HG03045 (cell line): ENCODE measurements around the gene ACER1.
"Not testable (repeated sequence)": the region's sequence is repeated elsewhere in the genome, so short reads cannot be mapped to it uniquely, and the experiment has no call there.

Experiments used
- ATAC-seq: cut with Tn5 transposase; IDR thresholded peaks from one replicate; pipeline ENCODE4 v1.9.1; 2021; ENCODE audit warnings: mild to moderate bottlenecking, moderate library complexity; ENCODE audit not compliant: unreplicated experiment

The ACER1 gene

DNA sequence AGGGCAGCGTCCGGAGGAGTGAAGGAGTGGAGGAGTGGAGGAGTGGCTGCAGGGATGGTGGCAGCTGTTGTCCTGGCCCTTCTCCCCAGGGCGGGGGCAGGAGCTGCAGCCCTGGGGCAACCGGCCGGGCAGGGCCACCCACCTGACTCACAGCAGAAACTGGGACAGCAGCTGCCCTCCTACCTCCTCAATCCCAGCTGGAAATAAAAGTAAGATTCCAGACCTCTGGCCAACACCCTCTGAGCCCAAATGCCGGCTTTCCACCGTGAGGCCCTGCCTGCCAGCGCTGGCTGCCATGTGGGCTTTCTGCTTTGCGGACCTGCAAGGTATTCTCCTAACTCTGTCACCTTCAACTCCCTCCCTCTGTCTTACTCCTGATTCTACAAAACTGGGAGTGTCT, 24.6 kb upstream of the ACER1 start:
- no peak for ATAC-seq

DNA sequence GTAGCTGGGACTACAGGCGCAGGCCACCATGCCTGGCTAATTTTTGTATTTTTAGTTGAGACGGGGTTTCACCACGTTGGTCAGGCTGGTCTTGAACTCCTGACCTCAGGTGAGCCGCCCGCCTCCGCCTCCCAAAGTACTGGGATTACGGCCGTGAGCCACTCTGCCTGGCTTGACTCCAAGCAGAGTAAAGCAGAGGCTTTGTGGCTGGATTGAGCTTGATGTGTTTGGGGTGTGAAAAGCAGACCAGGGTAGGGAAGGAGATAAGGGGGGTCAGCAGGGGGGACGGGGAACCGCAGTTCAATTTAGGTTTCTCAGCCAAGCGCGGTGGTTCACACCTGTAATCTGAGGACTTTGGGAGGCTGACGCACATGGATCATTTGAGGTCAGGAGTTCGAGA, 23.8 kb upstream of the ACER1 start:
- ATAC-seq, result no peak

- ATAC-seq, result not testable (repeated sequence)
These were observed 22.1 kb upstream of the ACER1 start for GRCh38 chr19:6355321-6356040.

GRCh38 chr19:6354098-6354674, 20.8 kb upstream of the ACER1 start:
- ATAC-seq, result no peak

DNA sequence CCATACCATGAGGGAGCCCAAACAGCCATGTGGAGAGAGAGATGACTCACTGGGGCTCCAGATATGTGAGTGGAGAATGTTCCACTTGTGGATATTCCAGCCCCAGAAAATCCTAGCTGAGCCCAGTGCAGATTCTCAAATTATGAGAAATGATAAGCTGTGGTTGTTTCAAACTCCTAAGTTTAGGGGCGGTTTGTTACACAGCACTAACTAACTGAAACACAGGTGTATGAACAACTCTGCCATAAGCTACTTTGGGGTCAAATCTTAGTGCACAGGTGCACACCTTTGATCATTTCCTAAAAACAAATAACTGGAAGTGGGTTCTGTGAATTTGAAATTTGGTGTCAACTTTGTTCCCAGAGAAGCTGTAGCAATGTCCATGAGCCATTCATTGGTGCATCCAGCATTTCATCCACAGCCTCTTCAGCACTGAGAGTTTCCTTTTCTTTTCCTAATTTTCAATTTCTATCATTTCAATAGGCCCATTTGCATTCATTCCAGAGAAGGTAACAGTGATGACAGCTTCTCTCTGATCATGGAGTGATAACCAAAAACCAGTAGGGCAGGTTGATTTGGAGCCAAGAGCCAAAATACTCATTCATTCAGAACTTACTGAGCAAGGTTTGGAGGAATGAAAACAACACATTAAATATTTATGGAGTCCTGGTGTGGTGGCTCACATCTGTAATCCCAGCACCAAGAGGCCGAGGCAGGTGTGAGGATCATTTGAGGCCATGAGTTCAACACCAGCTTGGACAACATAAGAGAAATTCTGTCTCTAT, 19.2 kb upstream of the ACER1 start:
- ATAC-seq, result no peak

DNA sequence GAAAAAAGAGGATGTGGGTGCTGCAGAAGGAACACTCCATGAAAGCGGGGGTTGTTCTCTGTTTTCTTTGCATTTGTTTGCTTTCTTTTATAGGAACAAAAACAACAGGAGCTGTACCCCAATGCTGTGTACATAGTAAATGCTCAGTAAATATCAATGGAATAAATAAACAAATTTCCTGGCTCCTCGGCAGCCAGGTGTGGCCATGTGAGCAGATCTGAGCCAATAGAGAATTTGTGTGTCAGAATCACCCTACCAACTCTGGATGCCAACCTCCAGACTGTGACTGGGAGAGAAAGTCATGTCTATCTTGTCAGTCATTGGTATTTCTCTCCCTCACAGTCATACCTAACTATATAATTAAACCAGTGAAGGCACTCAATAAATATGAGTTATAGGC, 17.3 kb upstream of the ACER1 start:
- no peak for ATAC-seq

GRCh38 chr19:6349271-6349670, 15.9 kb upstream of the ACER1 start:
- not testable (repeated sequence) for ATAC-seq

DNA sequence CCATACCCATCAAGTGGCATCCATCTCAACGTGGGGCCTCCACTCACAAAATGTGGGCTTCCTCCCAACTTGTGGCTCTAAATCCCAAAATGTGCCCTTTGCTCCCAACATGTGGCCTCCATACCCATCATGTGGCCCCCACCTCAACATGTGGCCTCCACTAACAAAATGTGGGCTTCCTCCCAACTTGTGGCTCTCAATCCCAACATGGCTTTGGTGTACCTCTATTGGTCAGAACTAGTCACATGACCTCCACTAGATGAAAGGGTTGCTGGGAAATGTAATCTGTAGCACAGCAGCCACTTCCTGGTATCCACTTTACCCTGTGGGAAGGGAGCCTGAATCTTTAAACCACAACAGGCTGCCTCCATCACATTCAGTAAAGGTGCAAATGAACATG, 10.1 kb upstream of the ACER1 start:
- no peak for ATAC-seq

- no peak for ATAC-seq
These were observed 7.2 kb upstream of the ACER1 start for GRCh38 chr19:6340493-6341201.

DNA sequence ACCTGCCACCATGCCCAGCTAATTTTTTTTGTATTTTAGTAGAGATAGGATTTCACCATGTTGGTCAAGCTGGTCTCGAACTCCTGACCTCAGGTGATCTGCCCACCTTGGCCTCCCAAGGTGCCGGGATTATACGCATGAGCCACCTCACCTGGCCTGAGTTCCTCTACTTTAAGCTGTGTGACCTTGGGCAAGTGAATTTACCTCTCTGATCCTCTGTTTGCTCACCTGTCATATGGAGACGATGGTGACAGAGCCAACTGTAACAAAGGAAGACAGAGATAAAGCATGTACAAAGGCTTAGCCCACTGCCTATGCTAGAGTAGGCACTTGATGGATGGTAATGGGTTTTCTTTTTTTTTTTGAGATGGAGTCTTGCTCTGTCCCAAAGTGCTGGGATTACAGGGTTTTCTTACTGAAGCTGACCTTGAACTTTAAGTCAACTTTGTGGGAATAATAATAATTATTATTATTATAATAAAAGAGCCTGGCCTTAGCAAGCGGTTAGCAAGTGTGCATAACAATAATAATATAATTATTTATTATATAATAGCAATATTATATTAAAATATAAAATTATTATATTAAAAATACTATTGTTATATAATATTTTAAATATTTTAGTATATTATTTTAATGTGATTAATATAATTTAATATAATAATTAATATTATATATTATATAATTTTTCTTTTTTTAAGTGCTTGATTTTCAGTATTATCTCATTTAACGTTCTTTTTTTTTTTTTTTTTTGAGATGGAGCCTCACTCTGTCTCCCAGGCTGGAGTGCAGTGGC, 1.3 kb upstream of the ACER1 start:
- ATAC-seq, result no peak

GRCh38 chr19:6326815-6327214, 6.6 kb downstream of the ACER1 start:
- no peak for ATAC-seq

DNA sequence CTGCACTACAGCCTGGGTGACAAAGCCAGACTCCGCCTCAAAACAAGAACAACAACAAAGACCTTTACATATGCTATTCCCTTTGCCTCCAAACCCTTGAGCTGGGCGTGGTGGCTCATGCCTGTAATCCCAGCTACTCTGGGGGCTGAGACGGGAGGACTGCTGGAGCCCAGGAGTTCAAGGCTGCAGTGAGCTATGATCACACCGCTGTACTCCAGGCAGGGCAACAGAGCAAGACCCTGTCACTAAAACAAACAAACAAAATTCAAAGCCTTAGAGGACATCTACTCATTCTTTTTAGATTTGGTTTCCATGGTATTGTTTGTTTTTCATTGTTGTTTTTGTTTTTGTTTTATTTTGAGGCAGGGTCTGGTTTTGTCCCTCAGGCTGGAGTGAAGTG, 7.8 kb downstream of the ACER1 start:
- no peak for ATAC-seq

GRCh38 chr19:6324757-6325156, 8.7 kb downstream of the ACER1 start:
- ATAC-seq, result no peak

DNA sequence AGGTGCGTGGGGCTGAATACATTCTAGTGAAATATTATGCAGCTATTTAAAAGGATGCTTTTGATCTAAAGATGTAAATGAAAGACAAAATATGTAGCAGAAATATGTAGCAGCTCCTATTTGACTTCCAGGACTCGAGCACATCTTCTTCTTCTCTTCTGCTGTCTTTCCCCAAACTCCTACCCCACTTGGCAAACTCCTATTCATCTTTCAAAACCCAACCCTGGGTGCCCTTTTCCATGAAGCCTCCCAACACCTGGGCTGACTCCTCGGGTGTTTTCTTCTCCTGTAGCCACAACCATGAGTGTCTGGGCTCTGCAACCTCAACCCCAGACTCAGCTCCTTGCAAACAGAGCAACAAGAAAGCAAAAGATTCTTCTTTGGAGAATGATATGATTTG, 11.1 kb downstream of the ACER1 start:
- ATAC-seq, result no peak

- no peak for ATAC-seq
These were observed 14.0 kb downstream of the ACER1 start for GRCh38 chr19:6319376-6319775.

GRCh38 chr19:6318772-6319171, 14.6 kb downstream of the ACER1 start:
- no peak for ATAC-seq

DNA sequence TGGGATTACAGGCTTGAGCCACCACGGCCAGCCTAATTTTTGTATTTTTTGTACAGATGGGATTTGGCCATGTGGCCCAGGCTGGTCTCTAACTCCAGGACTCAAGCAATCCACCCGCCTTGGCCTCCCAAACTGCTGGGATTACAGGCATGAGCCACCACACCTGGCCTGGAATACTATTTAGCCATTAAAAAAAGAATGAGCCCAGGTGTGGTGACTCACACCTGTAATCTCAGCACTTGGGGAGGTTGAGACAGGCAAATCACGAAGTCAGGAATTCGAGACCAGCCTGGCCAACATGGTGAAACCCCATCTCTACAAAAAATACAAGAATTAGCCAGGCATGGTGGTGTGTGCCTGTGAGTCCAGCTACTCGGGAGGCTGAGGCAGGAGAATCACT, 17.8 kb downstream of the ACER1 start:
- not testable (repeated sequence) for ATAC-seq

- no peak for ATAC-seq
These were observed 19.9 kb downstream of the ACER1 start for GRCh38 chr19:6313398-6313969.

- no peak for ATAC-seq
These were observed 21.4 kb downstream of the ACER1 start for GRCh38 chr19:6312018-6312417.

DNA sequence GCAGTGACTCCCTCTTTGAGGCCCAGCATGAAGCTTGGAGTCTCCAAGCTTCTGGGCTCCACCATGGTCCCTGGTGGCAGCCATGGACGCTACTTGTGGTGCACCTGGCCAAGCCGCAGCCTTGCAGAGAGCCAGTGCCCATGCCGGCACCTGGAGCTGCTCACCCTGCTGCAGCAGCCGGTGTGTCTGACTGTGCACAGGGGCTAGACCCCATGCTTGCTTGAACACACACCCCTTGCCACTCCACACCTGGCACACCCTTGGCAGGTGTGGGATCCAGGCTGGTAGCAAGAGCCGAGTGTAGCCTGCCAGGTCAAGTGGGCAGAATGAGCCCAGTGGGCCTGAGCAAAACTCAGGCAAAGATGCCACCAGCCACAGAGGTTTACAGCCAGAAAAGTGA, 35.0 kb downstream of the ACER1 start:
- no peak for ATAC-seq
